H9 (cell line): ENCODE data around the gene THSD7A. TPM values are rescaled to one million over a fixed set of nuclear protein-coding genes. Genes with fewer than 3 reads are reported as not detected.

Source experiments
- DNase-seq: peaks from one replicate; pipeline ENCODE4 v3.0.0-alpha.2; 2017
- H2AFZ ChIP-seq: one replicate; pipeline ENCODE4 v1.6.1; 2013; ENCODE audit warnings: mild to moderate bottlenecking, low read length, control low read depth, moderate library complexity
- H2AK5ac ChIP-seq: 2 replicates; pipeline ENCODE4 v1.6.1; 2013; ENCODE audit warnings: low read length, control low read depth, mixed read lengths; ENCODE audit not compliant: insufficient read length
- H2BK120ac ChIP-seq: one replicate; pipeline ENCODE4 v1.6.1; 2013; ENCODE audit warnings: low read depth, mild to moderate bottlenecking, low read length, control low read depth, inconsistent platforms; ENCODE audit not compliant: poor library complexity, severe bottlenecking
- H2BK12ac ChIP-seq: 2 replicates; pipeline ENCODE4 v1.6.1; 2013; ENCODE audit warnings: low read length, control low read depth, mixed read lengths, low read depth; ENCODE audit not compliant: insufficient read length
- H2BK15ac ChIP-seq: 2 replicates; pipeline ENCODE4 v1.6.1; 2013; ENCODE audit warnings: low read depth, low read length, control low read depth
- H2BK20ac ChIP-seq: one replicate; pipeline ENCODE4 v1.6.1; 2013; ENCODE audit warnings: low read depth, mild to moderate bottlenecking, low read length, control low read depth, inconsistent platforms; ENCODE audit not compliant: poor library complexity, severe bottlenecking
- H2BK5ac ChIP-seq: 2 replicates; pipeline ENCODE4 v1.6.1; 2013; ENCODE audit warnings: low read length, control low read depth, mixed read lengths; ENCODE audit not compliant: insufficient read length
- H3K14ac ChIP-seq: 2 replicates; pipeline ENCODE4 v1.6.1; 2013; ENCODE audit warnings: low read length, control low read depth; ENCODE audit not compliant: insufficient read depth
- H3K18ac ChIP-seq: 2 replicates; pipeline ENCODE4 v1.6.1; 2013; ENCODE audit warnings: low read depth, mild to moderate bottlenecking, mixed read lengths, low read length, control low read depth; ENCODE audit not compliant: insufficient read length
- H3K23ac ChIP-seq: 2 replicates; pipeline ENCODE4 v1.6.1; 2013; ENCODE audit warnings: low read length, control low read depth, mixed read lengths, low read depth; ENCODE audit not compliant: insufficient read length
- H3K23me2 ChIP-seq: 2 replicates; pipeline ENCODE4 v1.6.1; 2013; ENCODE audit warnings: low read depth, mild to moderate bottlenecking, mixed read lengths, low read length, control low read depth; ENCODE audit not compliant: insufficient read length, poor library complexity, severe bottlenecking
- H3K27ac ChIP-seq: 2 replicates; pipeline ENCODE4 v1.5.1; 2013; ENCODE audit warnings: low read length, control low read depth, mixed read lengths, low read depth; ENCODE audit not compliant: insufficient read length
- H3K27me3 ChIP-seq: 2 replicates; pipeline ENCODE4 v1.6.1; 2013; ENCODE audit warnings: low read length, control low read depth, inconsistent platforms; ENCODE audit not compliant: insufficient read depth
- H3K4ac ChIP-seq: 2 replicates; pipeline ENCODE4 v1.6.1; 2013; ENCODE audit warnings: low read depth, mild to moderate bottlenecking, control low read depth, inconsistent platforms, low read length, moderate library complexity
- H3K4me1 ChIP-seq: 2 replicates; pipeline ENCODE4 v1.6.1; 2013; ENCODE audit warnings: low read length, control low read depth, inconsistent platforms; ENCODE audit not compliant: insufficient read depth
- H3K4me2 ChIP-seq: 2 replicates; pipeline ENCODE4 v1.6.1; 2013; ENCODE audit warnings: low read length, control low read depth, mixed read lengths; ENCODE audit not compliant: insufficient read length, insufficient read depth
- H3K56ac ChIP-seq: 2 replicates; pipeline ENCODE4 v1.6.1; 2013; ENCODE audit warnings: low read depth, mild to moderate bottlenecking, mixed read lengths, low read length, control low read depth; ENCODE audit not compliant: insufficient read length
- H3K79me1 ChIP-seq: 2 replicates; pipeline ENCODE4 v1.6.1; 2013; ENCODE audit warnings: low read depth, mild to moderate bottlenecking, moderate library complexity, low read length, control low read depth, inconsistent platforms; ENCODE audit not compliant: insufficient read depth, poor library complexity, severe bottlenecking
- H3K79me2 ChIP-seq: 2 replicates; pipeline ENCODE4 v1.6.1; 2013; ENCODE audit warnings: low read length, control low read depth, inconsistent platforms; ENCODE audit not compliant: insufficient read depth
- H3K9ac ChIP-seq: 2 replicates; pipeline ENCODE4 v1.6.1; 2013; ENCODE audit warnings: low read length, control low read depth, mixed read lengths; ENCODE audit not compliant: insufficient read length; ENCODE audit errors: extremely low read depth
- H3K9me3 ChIP-seq: one replicate; pipeline ENCODE4 v1.6.1; 2013; ENCODE audit warnings: low read depth, low read length, inconsistent platforms; ENCODE audit not compliant: control insufficient read depth
- H3T11ph ChIP-seq: one replicate; pipeline ENCODE4 v1.6.1; 2013; ENCODE audit warnings: mild to moderate bottlenecking, low read length, control low read depth, inconsistent platforms
- H4K20me1 ChIP-seq: one replicate; pipeline ENCODE4 v1.6.1; 2013; ENCODE audit not compliant: control insufficient read depth, insufficient read length, insufficient read depth
- H4K5ac ChIP-seq: 2 replicates; pipeline ENCODE4 v1.6.1; 2013; ENCODE audit warnings: low read depth, mild to moderate bottlenecking, mixed read lengths, low read length, control low read depth; ENCODE audit not compliant: insufficient read length
- H4K8ac ChIP-seq: replicated peaks from 2 replicates; pipeline ENCODE4 v1.6.1; 2013; ENCODE audit warnings: low read length, control low read depth, mixed read lengths, low read depth; ENCODE audit not compliant: insufficient read length
- H4K91ac ChIP-seq: 2 replicates; pipeline ENCODE4 v1.6.1; 2013; ENCODE audit warnings: low read depth, mild to moderate bottlenecking, moderate library complexity, mixed read lengths, low read length, control low read depth; ENCODE audit not compliant: insufficient read length
- H3K27ac Mint-ChIP-seq, 3 experiments: 2 replicates in 2 of 3; 3 replicates in 1 of 3; pipeline ENCODE4 v1.8.0; 2020 to 2021; ENCODE audit warnings: mixed read lengths in 3 of 3, mild to moderate bottlenecking in 1 of 3, moderate library complexity in 1 of 3
- H3K27me3 Mint-ChIP-seq: 2 replicates; pipeline ENCODE4 v1.8.0; 2021; ENCODE audit warnings: low read depth, mild to moderate bottlenecking, moderate library complexity, mixed read lengths
- H3K36me3 Mint-ChIP-seq, 3 experiments: 2 replicates in 2 of 3; 3 replicates in 1 of 3; pipeline ENCODE4 v1.8.0; 2020 to 2021; ENCODE audit warnings: low read depth in 3 of 3, mixed read lengths in 3 of 3; ENCODE audit not compliant: insufficient read depth in 1 of 3
- H3K4me1 Mint-ChIP-seq, 2 experiments: 2 replicates each; pipeline ENCODE4 v1.8.0; 2020; ENCODE audit warnings: mixed read lengths in 2 of 2
- H3K4me3 Mint-ChIP-seq, 2 experiments: 2 replicates in 1 of 2; 3 replicates in 1 of 2; pipeline ENCODE4 v1.8.0; 2020 to 2021; ENCODE audit warnings: mild to moderate bottlenecking in 2 of 2, mixed read lengths in 2 of 2, moderate library complexity in 1 of 2
- H3K9me3 Mint-ChIP-seq, 2 experiments: 2 replicates in 1 of 2; 3 replicates in 1 of 2; pipeline ENCODE4 v1.8.0; 2020; ENCODE audit warnings: mild to moderate bottlenecking in 2 of 2, mixed read lengths in 2 of 2, moderate library complexity in 1 of 2
- CTCF ChIP-seq: fragments of 200-600 bp; sonication (generic); conservative IDR thresholded peaks from 3 replicates; pipeline ENCODE4 v1.8.0; 2021; ENCODE audit warnings: antibody characterized with exemption, mild to moderate bottlenecking
- WGBS: extraction: QIAGEN DNeasy Blood & Tissue Kit; methylation state at CpG from one replicate; pipeline ENCODE4 v1.1.7; 2013; ENCODE audit warnings: missing lambda C conversion rate, low lambda C conversion rate, mixed read lengths; ENCODE audit not compliant: insufficient read length; ENCODE audit errors: extremely low coverage; 5-methylcytosine and 5-hydroxymethylcytosine counted together
- total RNA-seq: library from RNA; stranded (reverse); gene quantifications from 2 replicates; pipeline ENCODE4 v1.2.1, GENCODE V29; 2021

Gene THSD7A
- total RNA-seq, 1 experiment from 2014 or later: 0.42 TPM

- Histone ChIP-seq H2BK15ac (no peak overlapping the region), H3K4me2 (no peak overlapping the region), H3K56ac (no peak overlapping the region), H3K23ac (no peak overlapping the region), H3K9me3 (no peaks in the 10 kb centered on the region), H3K79me2 (no peaks in the 10 kb centered on the region), H4K5ac (no peak overlapping the region), H3K79me1 (no peaks in the 10 kb centered on the region), H3K23me2 (no peaks in the 10 kb centered on the region), H3K27ac (no peak overlapping the region), H2BK120ac (no peak overlapping the region), H3K18ac (no peak overlapping the region), H2AFZ (no peak overlapping the region), H2BK5ac (no peak overlapping the region), H3T11ph (no peak overlapping the region), H2AK5ac (no peak overlapping the region), H4K8ac (no peak overlapping the region), H4K91ac (no peak overlapping the region), H2BK20ac (no peak overlapping the region), H3K27me3 (no peaks in the 10 kb centered on the region), H2BK12ac (no peak overlapping the region), H3K9ac (no peak overlapping the region), H4K20me1 (no peaks in the 10 kb centered on the region), H3K14ac (no peak overlapping the region), H3K4ac (no peak overlapping the region), H3K4me1 (no peaks in the 10 kb centered on the region)
- Mint-ChIP-seq H3K36me3 (peaks cover 0 to 5% (median 0%) of the 10 kb centered on the region in 3 experiments; a peak in 1 of 7 replicates), H3K4me3 (no peak overlapping the region), H3K9me3 (peaks cover 0 to 5% of the 10 kb centered on the region in 2 experiments; a peak in 3 of 5 replicates), H3K27me3 (no peaks in the 10 kb centered on the region), H3K4me1 (no peaks in the 10 kb centered on the region), H3K27ac (no peak overlapping the region)
- no peak for TF ChIP-seq CTCF
- no CpG with 5 or more reads among the region's 1 CpG for WGBS
- DNase-seq: no peak
Measured at GRCh38 chr7:11746591-11746990, 85.4 kb downstream of the THSD7A start.
